K562 (cell line): ENCODE results near the gene MYO1D. TPM values are rescaled to one million over a fixed set of nuclear protein-coding genes. Genes with fewer than 3 reads are reported as not detected.

Experiments used
- ATAC-seq: fragments of 200-7000 bp; cut with Tn5 transposase; 3 replicates; pipeline ENCODE4 v1.9.1; 2020; ENCODE audit warnings: moderate library complexity
- BruUV-seq: library from RNA; stranded (reverse); fragments of 400-500 nt; replicated peaks from 2 replicates; lab custom pipeline; 2021; lab: Mats Ljungman, UMichigan
- CTCF ChIA-PET: fragments of 300-600 bp; formaldehyde crosslinking; extraction: SDS; loops from one replicate; lab custom pipeline; 2021; ENCODE audit warnings: low intra/inter-chr PET ratio; lab: Yijun Ruan, JAX
- POLR2A ChIA-PET: fragments of 300-600, 350-650 bp; sonication (Branson Sonifier 250); formaldehyde crosslinking; extraction: SDS; loops from one replicate; lab custom pipeline; 2021; ENCODE audit warnings: antibody characterized with exemption, inconsistent platforms; lab: Yijun Ruan, JAX
- DNase-seq, 4 experiments: peaks; one replicate each; pipeline versions ENCODE4 v3.0.0 to v3.0.0-alpha.2; 2011 to 2018; ENCODE audit warnings: low spot score in 3 of 4, mixed read lengths in 3 of 4; ENCODE audit errors: extremely low read depth in 1 of 4
- FAIRE-seq: peaks from 2 replicates; lab custom pipeline; 2011; peaks lifted over from hg19 to GRCh38; lab: Jason Lieb, UNC
- H2AFZ ChIP-seq: 2 replicates; pipeline ENCODE4 v1.6.0; 2011; ENCODE audit warnings: low read depth, low read length, control low read depth, inconsistent platforms
- H3K27ac ChIP-seq: fragments of 200-600 bp; 3 replicates; pipeline ENCODE4 v1.8.0; 2011; ENCODE audit warnings: low read depth, mild to moderate bottlenecking, control low read depth, inconsistent platforms, low read length, moderate library complexity, mixed read lengths; ENCODE audit errors: extremely low read depth
- H3K27me3 ChIP-seq, 2 experiments: fragments of 300-600 bp in 1 of 2; 2 replicates in 1 of 2; 3 replicates in 1 of 2; pipeline versions ENCODE4 v1.6.0 to v1.8.0; 2011; ENCODE audit warnings: inconsistent platforms in 2 of 2, low read length in 2 of 2, mild to moderate bottlenecking in 1 of 2, mixed read lengths in 1 of 2, moderate library complexity in 1 of 2; ENCODE audit not compliant: control insufficient read depth in 2 of 2, insufficient read depth in 2 of 2
- H3K36me3 ChIP-seq: fragments of 300-600 bp; 3 replicates; pipeline ENCODE4 v1.8.0; 2011; ENCODE audit warnings: mild to moderate bottlenecking, low read length, inconsistent platforms; ENCODE audit not compliant: control insufficient read depth, insufficient read depth
- H3K4me1 ChIP-seq, 2 experiments: fragments of 200-600 bp in 1 of 2; replicated peaks in 1 of 2; 2 replicates in 1 of 2; 3 replicates in 1 of 2; pipeline versions ENCODE4 v1.5.1 to v1.8.0; 2011; ENCODE audit warnings: inconsistent platforms in 2 of 2, low read length in 2 of 2, mild to moderate bottlenecking in 1 of 2, mixed read lengths in 1 of 2, moderate library complexity in 1 of 2; ENCODE audit not compliant: control insufficient read depth in 2 of 2, insufficient read depth in 2 of 2
- H3K4me2 ChIP-seq: 2 replicates; pipeline ENCODE4 v1.6.1; 2011; ENCODE audit warnings: low read length, control low read depth, inconsistent platforms, mixed read lengths; ENCODE audit not compliant: insufficient read depth
- H3K4me3 ChIP-seq: fragments of 200-600 bp; sonication (generic), shearing (Covaris generic); 2 replicates; pipeline ENCODE4 v1.5.1; 2016; ENCODE audit warnings: control low read depth, inconsistent platforms
- H3K79me2 ChIP-seq: fragments of 200-600 bp; 3 replicates; pipeline ENCODE4 v1.8.0; 2011; ENCODE audit warnings: low read length, inconsistent platforms; ENCODE audit not compliant: control insufficient read depth, insufficient read depth
- H3K9ac ChIP-seq, 2 experiments: 2 replicates each; pipeline versions ENCODE4 v1.6.0 to v1.6.1; 2011; ENCODE audit warnings: low read depth in 2 of 2, low read length in 2 of 2, control low read depth in 1 of 2, inconsistent platforms in 1 of 2, mild to moderate bottlenecking in 1 of 2, mixed read lengths in 1 of 2; ENCODE audit not compliant: insufficient read depth in 1 of 2
- H3K9me1 ChIP-seq: one replicate; pipeline ENCODE4 v1.6.0; 2011; ENCODE audit warnings: inconsistent platforms, mild to moderate bottlenecking, low read length, moderate library complexity; ENCODE audit not compliant: control insufficient read depth, insufficient read depth
- H3K9me3 ChIP-seq: replicated peaks from 2 replicates; pipeline ENCODE4 v1.5.1; 2011; ENCODE audit warnings: low read depth, low read length, inconsistent platforms; ENCODE audit not compliant: control insufficient read depth, insufficient read depth
- H4K20me1 ChIP-seq: replicated peaks from 2 replicates; pipeline ENCODE4 v1.6.1; 2011; ENCODE audit warnings: low read length, inconsistent platforms, mixed read lengths; ENCODE audit not compliant: control insufficient read depth, insufficient read depth
- ARID4B ChIP-seq: sonication (generic); formaldehyde crosslinking; IDR thresholded peaks from 2 replicates; pipeline ENCODE4 v1.8.0; 2022; ENCODE audit warnings: mild to moderate bottlenecking, missing genetic modification reagents
- ATF1 ChIP-seq, 2 experiments: fragments of 450-650 bp in 1 of 2; IDR thresholded peaks; 2 replicates each; pipeline ENCODE4 v1.6.1; 2016; ENCODE audit warnings: missing compliant biosample characterization in 1 of 2, missing genetic modification characterization in 1 of 2
- CAMTA2 ChIP-seq: fragments of 250-450 bp; sonication (Bioruptor Pico); conservative IDR thresholded peaks from 2 replicates; pipeline ENCODE4 v1.5.1; 2022
- CCAR2 ChIP-seq: fragments of 200-400 bp; formaldehyde crosslinking; IDR thresholded peaks from 2 replicates; pipeline ENCODE4 v1.6.1; 2017; ENCODE audit warnings: mild to moderate bottlenecking, low read depth, low read length
- FOSL1 ChIP-seq: fragments of 200-800 bp; sonication (Bioruptor generic); conservative IDR thresholded peaks from 2 replicates; pipeline ENCODE4 v1.6.1; 2016; ENCODE audit warnings: missing genetic modification characterization, missing compliant biosample characterization
- FOXK1 ChIP-seq: sonication (generic); formaldehyde crosslinking; IDR thresholded peaks from 2 replicates; pipeline ENCODE4 v1.8.0; 2022; ENCODE audit warnings: missing genetic modification reagents, mild to moderate bottlenecking, borderline replicate concordance
- MCM3 ChIP-seq: fragments of 450-650 bp; IDR thresholded peaks from 2 replicates; pipeline ENCODE4 v1.6.1; 2016
- MYC ChIP-seq, 2 experiments: fragments of 250-450 bp in 1 of 2; sonication (Bioruptor Pico) in 1 of 2; IDR thresholded peaks; 2 replicates each; pipeline versions ENCODE4 v1.5.1 to v1.6.1; 2012 to 2021; ENCODE audit warnings: low read depth in 2 of 2, borderline replicate concordance in 1 of 2, improper control_type of control experiment in 1 of 2, low read length in 1 of 2, mild to moderate bottlenecking in 1 of 2, moderate library complexity in 1 of 2
- OTX1 ChIP-seq: fragments of 450-650 bp; formaldehyde crosslinking; IDR thresholded peaks from 2 replicates; pipeline ENCODE4 v1.4.0; 2022; ENCODE audit warnings: mild to moderate bottlenecking
- TFAP4 ChIP-seq: sonication (generic); formaldehyde crosslinking; IDR thresholded peaks from 2 replicates; pipeline ENCODE4 v1.8.0; 2022; ENCODE audit warnings: missing genetic modification reagents, mild to moderate bottlenecking, moderate library complexity, borderline replicate concordance
- ZNF584 ChIP-seq: fragments of 200-800 bp; sonication (Bioruptor generic); IDR thresholded peaks from 2 replicates; pipeline ENCODE4 v1.6.1; 2016; ENCODE audit warnings: low read depth, mild to moderate bottlenecking, missing genetic modification characterization, missing compliant biosample characterization
- WGBS: fragments of 100-300 bp; shearing (Covaris generic); methylation state at CpG from one replicate; pipeline ENCODE4 v1.1.6; 2016; ENCODE audit warnings: low coverage, mixed read lengths; ENCODE audit not compliant: insufficient coverage; ENCODE audit errors: missing lambda C conversion rate; 5-methylcytosine and 5-hydroxymethylcytosine counted together
- in situ Hi-C: fragments of 300-500 bp; cut with MboI; formaldehyde crosslinking; loops from 4 replicates; pipeline ENCODE4 v1.15.0; 2018; ENCODE audit warnings: inconsistent platforms, mixed read lengths
- intact Hi-C: fragments of 100-400 bp; cut with micrococcal nuclease; formaldehyde crosslinking; loops from 2 replicates; pipeline ENCODE4 v1.14.2; 2022
- polyA plus RNA-seq, 8 experiments: library from polyadenylated mRNA; depleted of rRNA in 4 of 8; stranded (reverse) in 5 of 8; unstranded in 3 of 8; fragments of >200 nt; fragmentation: Nextera tagmentation in 2 of 8; fragmentation: Illumina TruSeq in 1 of 8; extraction: Ambion mirVana in 2 of 8; extraction: Trizol in 1 of 8; gene quantifications; 2 replicates each; pipeline versions ENCODE4 v1.2.1 to v1.2.3, GENCODE V29; 2011 to 2014; ENCODE audit warnings: inconsistent platforms in 1 of 8, missing spikeins in 1 of 8
- total RNA-seq, 7 experiments: library from RNA; depleted of rRNA in 6 of 7; stranded (reverse); fragments of >200 nt in 6 of 7; fragmentation: Illumina TruSeq in 2 of 7; extraction: Trizol in 2 of 7; gene quantifications; 2 replicates each; pipeline versions ENCODE4 v1.2.1 to v1.2.3, GENCODE V29; 2011 to 2021; ENCODE audit warnings: low replicate concordance in 1 of 7

The MYO1D gene
- total and polyA plus RNA-seq, 9 of the 15 experiments (the other 6 are each of a cell fraction or from before 2014, with no cell fraction given) = 2.1 to 71.2 (median 45.4) TPM

GRCh38 chr17:32741381-32741780, 135.5 kb downstream of the MYO1D start:
- Histone ChIP-seq H3K36me3 (peaks cover 31% of the 10 kb centered on the region), H3K4me1 (peaks cover 0 to 4% of the 10 kb centered on the region in 2 experiments; a peak in 1 of 5 replicates), H3K9ac (no peak overlapping the region), H3K4me3 (no peak overlapping the region), H3K27me3 (no peaks in the 10 kb centered on the region), H3K9me3 (no peaks in the 10 kb centered on the region), H3K27ac (no peak overlapping the region), H4K20me1 (no peaks in the 10 kb centered on the region), H3K79me2 (no peaks in the 10 kb centered on the region), H3K9me1 (no peaks in the 10 kb centered on the region), H2AFZ (no peak overlapping the region), H3K4me2 (no peak overlapping the region)
- POLR2A ChIA-PET = no interaction called here
- no peak for ATAC-seq
- BruUV-seq = no TSS peak
- intact Hi-C loops (no loop called here), in situ Hi-C loops (no loop called here)
- no peak for DNase-seq
- FAIRE-seq = no peak
- TF ChIP-seq MCM3 (no peak), CAMTA2 (no peak), MYC (IDR thresholded peaks at IDR 0.05; ENCODE audit: low read depth, low read length) (no peak), MYC (CRISPR knock-in tag; IDR thresholded peaks at IDR 0.05; ENCODE audit: borderline replicate concordance, low read depth) (no peak), ATF1 (CRISPR knock-in tag; IDR thresholded peaks at IDR 0.05) (no peak), ATF1 (tag; IDR thresholded peaks at IDR 0.05) (no peak), TFAP4 (CRISPR knock-in tag) (no peak), ARID4B (CRISPR knock-in tag) (no peak), FOSL1 (tag) (no peak), ZNF584 (CRISPR knock-in tag) (no peak), CCAR2 (no peak), OTX1 (CRISPR knock-in tag) (no peak), FOXK1 (CRISPR knock-in tag) (no peak)
- CTCF ChIA-PET = no interaction called here
- WGBS = 35% methylated on average over 1 of the region's 1 CpG
